Measurements from ENCODE around the gene KDM2B. TPM values are rescaled to one million over a fixed set of nuclear protein-coding genes. Genes with fewer than 3 reads are reported as not detected.
A peak's percentile ranks its signal among the peaks of the same experiment; 100 is the strongest.

KDM2B gene
- total and polyA plus RNA-seq, 2 of the 8 experiments (the other 6 are each of a cell fraction or from before 2014, with no cell fraction given) = 111 to 162 TPM

- Histone ChIP-seq H4K5ac (ENCODE audit: insufficient read length, low read depth, low read length) (no peak overlapping the region), H2AFZ (ENCODE audit: low read length) (no peak overlapping the region), H3K27ac (ENCODE audit: low read depth, low read length) (no peak overlapping the region), H2AK5ac (ENCODE audit: low read depth, low read length) (no peak overlapping the region), H3K79me2 (ENCODE audit: control insufficient read depth in 1 of 2, insufficient read depth in 2 of 2, low read length in 2 of 2) (peaks cover 0 to 44% of the 10 kb centered on the region in 2 experiments; a peak in 2 of 4 replicates), H3K4ac (replicated peaks; ENCODE audit: insufficient read length, low read depth, low read length) (no peak overlapping the region), H3K4me2 (ENCODE audit: insufficient read depth in 1 of 2, low read depth in 2 of 2, low read length in 2 of 2) (peak overlapping the region; percentile 86 to 95), H3K27me3 (replicated peaks in 1 of 4; ENCODE audit: control insufficient read depth in 3 of 4, extremely low read depth in 1 of 4, insufficient read depth in 3 of 4, low read length in 3 of 4) (peaks cover 0 to 9% (median 0%) of the 10 kb centered on the region in 4 experiments; a peak in 3 of 7 replicates), H3K23me2 (ENCODE audit: low read depth, low read length) (peaks cover 14% of the 10 kb centered on the region), H2BK20ac (ENCODE audit: low read length) (no peak overlapping the region), H2BK5ac (ENCODE audit: low read depth, low read length) (no peak overlapping the region), H2BK15ac (ENCODE audit: low read length) (no peak overlapping the region; the same call in 1 of the 2 replicates), H3K4me3 (ENCODE audit: extremely low read depth in 1 of 4, insufficient read depth in 2 of 4, low read depth in 3 of 4, low read length in 4 of 4) (peak overlapping the region in 3 of 4 experiments; percentile 19 to 59 (median 23); a peak in 5 of 8 replicates), H4K8ac (ENCODE audit: extremely low read depth, insufficient read depth, low read length) (no peak overlapping the region), H4K91ac (replicated peaks; ENCODE audit: insufficient read length, low read length) (no peak overlapping the region), H3K9me3 (ENCODE audit: insufficient read depth in 2 of 2, low read depth in 1 of 2, low read length in 1 of 2) (no peaks in the 10 kb centered on the region), H3K56ac (replicated peaks; ENCODE audit: insufficient read length, low read depth, low read length) (no peak overlapping the region), H2BK120ac (replicated peaks; ENCODE audit: low read depth, low read length) (no peak overlapping the region), H3K79me1 (ENCODE audit: low read depth, low read length) (peaks cover 15% of the 10 kb centered on the region), H3K4me1 (replicated peaks in 1 of 4; ENCODE audit: control insufficient read depth in 3 of 4, insufficient read depth in 4 of 4, low read length in 3 of 4) (peaks cover 7 to 39% (median 27%) of the 10 kb centered on the region in 4 experiments), H3K36me3 (ENCODE audit: control insufficient read depth in 2 of 4, insufficient read depth in 4 of 4, low read length in 3 of 4) (peaks cover 20 to 30% (median 25%) of the 10 kb centered on the region in 4 experiments), H3K18ac (ENCODE audit: extremely low read depth, low read length) (no peak overlapping the region; the same call in 1 of the 2 replicates), H4K20me1 (replicated peaks in 1 of 2; ENCODE audit: control insufficient read depth in 1 of 2, insufficient read depth in 2 of 2, low read length in 2 of 2) (peaks cover 45 to 57% of the 10 kb centered on the region in 2 experiments), H3K23ac (ENCODE audit: insufficient read length) (no peak overlapping the region), H3K14ac (ENCODE audit: insufficient read length) (no peak overlapping the region), H2BK12ac (ENCODE audit: low read depth, low read length) (no peak overlapping the region), H3K9ac (replicated peaks in 1 of 4; ENCODE audit: extremely low read depth in 1 of 4, low read depth in 3 of 4, low read length in 3 of 4) (no peak overlapping the region)
- no peak for TF ChIP-seq NANOG (IDR thresholded peaks at IDR 0.05; ENCODE audit: insufficient read depth, low read depth, low read length, poor library complexity, severe bottlenecking)
- DNase-seq (ENCODE audit: low read depth in 1 of 2, low spot score in 2 of 2) (no peak), FAIRE-seq (no peak)
- POLR2A ChIA-PET (ENCODE audit: partially characterized antibody) = interaction anchor here (0.7 to 40.9 kb wide), 8 partner anchors 11 to 227 kb away, joined by 3 to 793 read pairs (median 5); partner anchors contain the start of gene KDM2B
- 33% methylated on average over 12 of the region's 13 CpGs; no CpG with 5 or more reads in 1 of the 2 experiments for WGBS, 2 experiments (ENCODE audit: extremely low coverage in 1 of 2, insufficient coverage in 1 of 2, insufficient read length in 1 of 2, insufficient replicate concordance in 2 of 2, low coverage in 1 of 2, low lambda C conversion rate in 2 of 2, missing lambda C conversion rate in 1 of 2)
- CTCF ChIA-PET (ENCODE audit: partially characterized antibody) = interaction anchor here (0.6 to 3.0 kb wide), 5 partner anchors 8 to 35 kb away, joined by 3 to 12 read pairs (median 3); no protein-coding TSS in a partner anchor
These were observed 45.4 kb downstream of the KDM2B start for GRCh38 chr12:121535150-121536053.
